CD4-positive, alpha-beta T cell treated with Interleukin-1 beta for 1 hour (primary cell): ENCODE results near the gene ZBTB32.

Experiments used
- DNase-seq, 2 donors: peaks; one replicate each; pipeline ENCODE4 v3.0.0-alpha.2; 2020 to 2022

The ZBTB32 gene

DNA sequence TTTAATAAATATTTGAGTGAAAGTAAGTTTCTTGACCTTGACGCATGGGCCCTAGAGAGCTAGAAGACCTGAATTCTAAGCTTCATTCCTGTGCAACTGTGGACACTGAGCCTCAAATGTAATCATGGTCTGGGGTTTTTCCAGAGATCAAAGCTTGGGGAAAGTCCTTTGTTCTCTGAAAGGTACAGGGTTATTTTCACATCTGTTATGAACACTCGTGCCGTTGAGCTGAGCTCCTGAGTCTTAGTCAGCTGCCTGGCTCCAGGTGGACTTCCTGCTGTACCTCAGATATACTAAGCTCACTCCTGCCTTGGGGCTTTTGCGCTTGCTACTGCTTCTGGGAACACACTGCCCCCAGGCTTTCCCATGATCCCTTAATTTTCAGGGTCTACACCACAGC is 7.5 kb upstream of the ZBTB32 start:
- DNase-seq, result no peak

DNA sequence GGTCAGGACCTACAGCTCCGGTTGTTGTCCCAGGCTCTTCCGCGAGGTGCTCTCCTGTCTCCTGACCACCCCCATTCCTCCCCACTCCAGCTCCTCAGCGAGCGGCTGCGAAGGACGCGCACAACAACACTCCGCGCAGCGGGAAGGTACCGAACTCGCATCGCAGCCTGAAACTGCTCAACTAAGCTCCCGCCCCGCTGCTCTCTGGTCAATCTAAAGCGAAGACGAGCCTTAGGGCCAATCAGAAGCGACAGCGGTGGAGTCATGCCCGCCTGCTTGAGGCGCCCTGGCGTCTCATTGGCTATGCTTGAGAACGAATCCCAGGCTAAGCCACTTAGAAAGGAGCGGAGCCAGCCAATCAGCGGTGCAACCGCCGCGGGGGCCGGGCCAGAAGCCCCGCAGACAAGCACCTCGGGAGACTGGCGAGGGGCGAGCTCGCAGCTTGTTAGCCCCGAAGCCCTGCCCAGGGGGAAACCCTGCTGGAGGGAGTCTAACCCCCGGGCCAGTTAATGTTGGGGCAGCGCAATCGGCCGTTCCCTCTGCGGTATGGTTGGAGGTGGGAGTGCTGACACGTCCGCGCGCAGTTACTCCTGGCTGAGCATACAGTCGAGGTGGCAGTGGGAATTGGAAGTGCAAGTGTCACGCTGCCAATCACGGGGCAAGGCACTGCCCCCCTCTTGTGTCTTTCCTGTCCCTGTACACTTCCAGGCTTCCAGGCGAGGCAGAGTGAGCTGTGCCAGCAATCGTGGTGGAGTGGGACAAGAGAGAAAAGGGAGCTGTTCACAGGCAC is 1.9 kb upstream of the ZBTB32 start:
- DNase-seq, result peak; percentile 96

DNA sequence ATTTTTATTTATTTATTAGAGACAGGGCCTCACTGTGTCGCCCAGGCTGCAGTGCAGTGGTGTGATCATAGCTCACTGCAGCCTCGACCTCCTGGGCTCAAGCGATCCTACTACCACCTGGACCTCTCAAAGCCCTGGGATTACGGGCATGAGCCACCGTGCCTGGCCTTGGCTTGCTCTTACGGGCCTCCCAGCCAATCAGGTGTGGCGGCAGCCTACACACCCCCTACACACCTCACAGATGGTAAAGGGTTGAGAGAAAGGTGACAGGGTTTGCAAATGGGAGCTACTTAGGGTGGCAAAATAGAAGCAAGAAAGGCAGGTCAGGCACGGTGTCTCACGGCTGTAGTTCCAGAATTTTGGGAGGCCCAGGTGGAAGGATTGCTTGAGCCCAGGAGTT is 1.0 kb upstream of the ZBTB32 start:
- DNase-seq, result no peak

DNA sequence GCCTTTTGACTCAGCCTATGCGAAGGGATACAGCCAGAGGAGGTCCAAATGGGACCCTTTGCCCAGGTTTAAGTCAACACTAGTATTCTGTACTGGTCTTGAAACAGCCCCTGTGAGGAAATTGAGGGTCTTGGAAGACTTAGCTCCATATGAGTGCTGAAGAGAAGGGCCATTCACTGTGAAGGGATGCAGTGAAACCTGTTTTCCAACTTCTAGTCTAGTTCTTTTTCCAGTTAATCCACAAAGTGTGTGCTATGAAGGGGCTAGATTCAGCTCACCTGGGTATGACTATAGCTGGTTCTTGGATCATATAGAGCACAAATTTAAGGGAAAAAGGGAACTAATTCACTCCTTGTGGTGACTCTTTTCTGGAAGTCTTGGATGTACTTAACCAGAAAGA is 4.0 kb downstream of the ZBTB32 start:
- no peak for DNase-seq

DNA sequence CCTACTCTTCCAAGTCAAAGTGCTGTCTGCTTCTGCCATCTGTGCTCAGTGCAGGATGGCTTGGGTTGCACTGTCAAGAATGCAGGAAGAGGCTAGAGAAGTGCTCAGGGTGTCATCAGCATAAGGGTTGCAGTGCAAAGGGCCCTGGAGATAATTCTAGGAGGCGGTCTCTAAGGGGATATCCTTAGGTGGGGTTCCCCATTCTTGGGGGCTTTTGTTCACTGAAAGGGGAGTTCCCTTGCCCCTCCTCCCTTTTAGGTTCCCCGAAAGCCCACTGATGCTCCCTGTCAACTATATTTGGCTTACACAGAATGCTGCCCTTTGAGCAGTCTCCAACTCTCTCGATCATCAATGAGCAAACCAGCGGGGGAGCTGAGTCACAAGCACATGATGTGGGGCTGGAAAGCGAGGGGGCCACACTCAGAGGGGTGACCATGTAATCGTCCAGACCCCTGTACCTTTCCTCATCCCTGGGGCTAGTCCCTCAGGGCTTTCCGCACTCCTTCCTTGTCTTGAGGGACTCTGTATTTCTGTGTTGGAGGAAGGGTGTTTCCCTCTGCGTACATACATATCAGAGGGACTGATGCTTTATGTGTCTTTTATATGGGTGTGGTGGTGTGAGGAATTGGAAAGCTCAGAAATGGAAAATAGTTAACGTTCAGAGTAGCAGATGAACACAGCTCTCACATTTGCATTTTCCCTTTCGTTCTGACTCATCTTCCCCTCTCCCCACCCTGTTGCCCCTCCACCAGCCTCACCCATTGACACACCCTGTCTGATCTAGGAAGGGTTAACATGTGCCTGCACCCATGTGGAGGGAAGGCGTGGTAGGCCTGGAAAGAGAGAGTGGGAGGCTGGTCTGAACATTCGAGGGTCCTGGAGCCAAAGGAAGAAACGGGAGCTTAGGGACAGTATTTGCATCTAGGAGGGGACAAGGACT is 6.7 kb downstream of the ZBTB32 start:
- DNase-seq, result peak in 1 of 2 donors; percentile 33

DNA sequence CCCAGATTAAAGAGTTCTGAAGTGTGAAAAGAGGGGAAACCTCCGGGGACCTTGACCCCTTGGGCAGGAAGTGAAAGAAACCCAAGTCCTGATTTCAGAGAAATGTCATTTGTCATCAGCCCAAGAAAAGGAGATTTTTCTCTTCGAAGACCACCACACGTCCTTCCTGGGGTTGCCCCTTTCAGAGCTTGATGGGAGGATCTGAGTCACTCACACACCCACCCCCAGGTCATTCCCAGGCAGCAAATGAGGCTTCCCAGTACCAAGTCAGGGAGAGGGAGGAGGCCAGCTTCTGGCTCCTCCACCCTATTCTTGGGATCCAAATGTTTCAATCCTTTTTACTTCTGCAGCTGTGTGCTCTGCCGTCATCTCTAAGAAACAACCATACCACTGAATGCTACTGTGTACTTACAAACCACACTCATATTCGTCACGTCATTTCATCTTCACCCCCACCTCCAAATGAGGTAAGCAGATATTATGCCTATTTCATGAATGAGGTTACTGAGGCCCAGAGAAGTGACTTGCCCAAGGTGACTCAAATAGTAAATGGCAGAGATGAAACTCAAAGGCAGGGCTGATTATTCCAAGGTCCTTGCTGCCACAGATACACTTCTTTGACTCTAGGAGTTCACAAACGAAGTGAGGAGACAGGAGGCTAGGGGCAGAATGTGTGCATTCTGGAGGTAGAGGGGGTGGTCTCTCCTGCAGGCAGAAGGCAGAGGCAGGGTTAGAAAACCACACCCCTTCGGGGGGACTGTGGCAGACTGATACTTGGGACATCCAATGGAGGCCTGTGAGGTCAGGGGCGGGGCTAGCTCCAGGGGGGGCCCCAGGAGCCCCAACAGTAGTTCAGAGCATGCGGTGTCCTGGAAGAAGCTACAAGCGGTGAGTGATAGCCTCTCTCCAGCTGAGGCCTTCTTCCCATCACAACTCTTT is 8.5 kb downstream of the ZBTB32 start:
- peak; percentile 43 to 50 for DNase-seq

DNA sequence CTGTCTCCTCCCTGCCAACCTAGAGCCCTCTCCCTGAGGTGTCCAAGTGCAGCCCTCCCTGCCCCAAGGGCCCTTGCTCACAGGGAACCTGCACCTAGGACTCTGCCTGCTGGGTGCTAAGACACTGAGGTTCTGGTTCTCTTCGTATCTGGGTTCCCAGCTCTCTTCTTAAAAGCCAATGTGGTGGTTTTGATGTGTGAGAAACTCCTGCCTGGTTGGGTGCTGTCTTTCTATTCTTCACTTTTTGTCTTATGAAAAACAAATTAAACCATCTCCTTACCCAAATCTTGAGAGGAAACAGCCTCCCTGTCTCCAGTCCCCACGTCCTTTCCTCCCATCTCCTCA is 9.1 kb downstream of the ZBTB32 start:
- no peak for DNase-seq

DNA sequence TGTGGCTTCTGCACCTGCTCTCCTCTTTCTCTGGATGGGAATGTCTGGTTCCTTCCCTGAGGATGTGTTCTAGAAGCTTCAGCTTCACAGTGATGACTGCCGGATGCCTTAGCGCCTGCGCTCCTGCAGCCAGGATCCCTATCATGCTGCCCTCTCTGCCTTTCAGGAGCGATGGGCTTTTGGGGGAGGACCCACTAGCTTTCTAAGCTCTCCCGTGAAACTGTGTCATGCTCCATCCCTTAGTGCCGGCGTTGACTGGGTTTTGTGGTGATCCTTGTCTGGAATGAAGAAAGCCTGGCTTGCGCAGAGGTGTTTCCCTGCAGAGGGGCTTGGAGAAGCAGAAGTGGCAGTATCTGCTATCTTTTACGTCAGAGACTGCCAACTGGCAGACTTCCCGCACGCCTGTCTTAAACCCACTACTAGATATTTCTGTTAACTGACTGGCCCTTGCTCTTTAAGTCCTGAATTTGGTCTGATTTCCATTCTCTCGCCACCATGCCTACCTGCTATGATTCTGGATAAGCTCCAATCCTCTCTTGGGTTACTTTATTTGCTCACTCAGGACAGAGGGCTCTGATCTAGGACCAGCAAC is 9.6 kb downstream of the ZBTB32 start:
- no peak for DNase-seq

DNA sequence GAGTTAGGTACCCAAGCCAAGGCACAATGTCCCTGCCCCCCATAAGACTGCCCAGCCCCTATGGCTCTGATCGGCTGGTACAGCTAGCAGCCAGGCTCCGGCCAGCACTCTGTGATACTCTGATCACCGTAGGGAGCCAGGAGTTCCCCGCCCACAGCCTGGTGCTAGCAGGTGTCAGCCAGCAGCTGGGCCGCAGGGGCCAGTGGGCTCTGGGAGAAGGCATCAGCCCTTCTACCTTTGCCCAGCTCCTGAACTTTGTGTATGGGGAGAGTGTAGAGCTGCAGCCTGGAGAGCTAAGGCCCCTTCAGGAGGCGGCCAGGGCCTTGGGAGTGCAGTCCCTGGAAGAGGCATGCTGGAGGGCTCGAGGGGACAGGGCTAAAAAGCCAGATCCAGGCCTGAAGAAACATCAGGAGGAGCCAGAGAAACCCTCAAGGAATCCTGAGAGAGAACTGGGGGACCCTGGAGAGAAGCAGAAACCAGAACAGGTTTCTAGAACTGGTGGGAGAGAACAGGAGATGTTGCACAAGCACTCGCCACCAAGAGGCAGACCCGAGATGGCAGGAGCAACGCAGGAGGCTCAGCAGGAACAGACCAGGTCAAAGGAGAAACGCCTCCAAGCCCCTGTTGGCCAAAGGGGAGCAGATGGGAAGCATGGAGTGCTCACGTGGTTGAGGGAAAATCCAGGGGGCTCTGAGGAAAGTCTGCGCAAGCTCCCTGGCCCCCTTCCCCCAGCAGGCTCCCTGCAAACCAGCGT is 10.4 kb downstream of the ZBTB32 start:
- no peak for DNase-seq

DNA sequence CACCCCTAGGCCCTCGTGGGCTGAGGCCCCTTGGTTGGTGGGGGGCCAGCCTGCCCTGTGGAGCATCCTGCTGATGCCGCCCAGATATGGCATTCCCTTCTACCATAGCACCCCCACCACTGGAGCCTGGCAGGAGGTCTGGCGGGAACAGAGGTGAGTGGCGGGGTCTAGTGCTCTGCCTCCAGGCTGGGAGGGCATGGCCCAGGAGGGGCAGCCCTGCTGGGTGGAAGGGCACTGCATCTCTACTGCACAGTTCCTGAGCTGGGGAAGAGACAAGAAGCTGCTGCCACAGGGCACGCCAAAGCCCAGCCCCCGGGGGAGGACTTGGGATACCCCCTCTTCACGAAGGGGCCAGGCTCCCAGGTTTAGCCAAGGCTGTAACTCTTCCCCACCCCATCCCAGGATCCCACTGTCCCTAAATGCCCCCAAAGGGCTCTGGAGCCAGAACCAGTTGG is 11.0 kb downstream of the ZBTB32 start:
- no peak for DNase-seq

DNA sequence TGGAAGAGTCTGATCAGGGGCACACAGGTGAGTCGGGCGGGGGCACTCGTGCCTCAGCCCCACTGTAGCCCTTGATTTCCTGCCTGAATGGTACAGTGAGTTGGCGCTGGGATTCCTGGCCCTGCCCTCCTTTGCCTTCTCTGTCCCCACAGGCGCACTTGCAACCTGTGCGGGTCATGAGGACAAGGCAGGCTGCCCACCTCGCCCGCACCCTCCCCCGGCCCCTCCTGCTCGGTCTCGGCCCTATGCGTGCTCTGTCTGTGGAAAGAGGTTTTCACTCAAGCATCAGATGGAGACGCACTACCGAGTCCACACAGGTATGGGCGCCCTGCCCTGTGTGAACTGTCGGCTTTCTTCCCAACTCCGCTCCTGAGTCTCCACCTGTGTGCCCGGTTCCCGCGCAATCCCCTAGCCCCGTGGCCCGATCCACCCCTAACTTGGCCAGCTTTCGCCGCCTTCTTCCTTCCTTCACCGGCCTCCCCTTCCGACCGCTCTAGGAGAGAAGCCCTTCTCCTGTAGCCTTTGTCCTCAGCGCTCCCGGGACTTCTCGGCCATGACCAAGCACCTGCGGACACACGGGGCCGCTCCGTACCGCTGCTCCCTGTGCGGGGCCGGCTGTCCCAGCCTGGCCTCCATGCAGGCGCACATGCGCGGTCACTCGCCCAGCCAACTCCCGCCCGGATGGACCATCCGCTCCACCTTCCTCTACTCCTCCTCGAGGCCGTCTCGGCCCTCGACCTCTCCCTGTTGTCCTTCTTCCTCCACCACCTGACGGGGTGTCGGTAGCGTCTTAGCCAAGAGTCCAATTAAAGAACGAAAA is 11.8 kb downstream of the ZBTB32 start:
- DNase-seq, result no peak

DNA sequence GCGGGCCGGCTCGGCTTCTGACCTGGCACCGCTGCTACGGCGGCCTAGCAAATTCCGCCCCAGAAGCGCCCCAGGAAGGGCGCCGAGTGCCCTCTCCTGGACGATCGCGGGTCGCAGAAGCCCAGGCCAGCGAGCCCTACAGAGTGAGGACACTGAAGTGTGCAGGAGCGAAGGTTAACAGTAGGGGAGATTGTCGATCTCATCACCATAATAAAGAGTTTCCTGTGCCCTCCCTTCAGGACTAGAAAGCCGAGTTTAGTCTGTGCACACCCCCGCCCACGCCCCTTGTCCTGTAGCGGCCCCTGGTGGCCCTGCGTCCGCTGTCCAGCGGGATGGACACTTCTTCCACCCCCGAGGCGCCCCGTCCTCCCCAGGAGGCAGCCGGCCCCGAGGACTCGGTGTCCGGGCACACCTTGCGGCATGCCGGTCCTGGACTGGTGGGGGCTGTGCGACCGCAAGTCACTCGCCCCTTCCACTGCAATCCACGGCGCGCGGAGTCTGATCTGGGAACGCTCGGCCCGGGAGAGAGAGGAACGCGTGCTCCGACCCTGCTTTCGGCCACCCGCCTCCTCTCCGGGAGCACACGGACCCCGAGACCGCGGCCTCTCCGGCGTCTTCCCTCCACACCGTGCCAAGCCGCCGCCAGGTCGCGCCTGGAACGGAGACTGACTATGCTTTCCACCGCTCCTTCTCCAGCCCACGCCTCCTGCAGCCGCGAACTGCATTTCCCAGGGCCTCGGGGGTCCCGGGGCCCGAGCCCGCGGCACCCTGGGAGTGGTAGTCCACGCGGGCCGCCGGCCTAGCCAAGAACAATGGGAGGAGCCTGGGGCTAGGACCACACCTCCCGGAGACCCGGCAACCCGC is 12.7 kb downstream of the ZBTB32 start:
- DNase-seq, result peak; percentile 98

DNA sequence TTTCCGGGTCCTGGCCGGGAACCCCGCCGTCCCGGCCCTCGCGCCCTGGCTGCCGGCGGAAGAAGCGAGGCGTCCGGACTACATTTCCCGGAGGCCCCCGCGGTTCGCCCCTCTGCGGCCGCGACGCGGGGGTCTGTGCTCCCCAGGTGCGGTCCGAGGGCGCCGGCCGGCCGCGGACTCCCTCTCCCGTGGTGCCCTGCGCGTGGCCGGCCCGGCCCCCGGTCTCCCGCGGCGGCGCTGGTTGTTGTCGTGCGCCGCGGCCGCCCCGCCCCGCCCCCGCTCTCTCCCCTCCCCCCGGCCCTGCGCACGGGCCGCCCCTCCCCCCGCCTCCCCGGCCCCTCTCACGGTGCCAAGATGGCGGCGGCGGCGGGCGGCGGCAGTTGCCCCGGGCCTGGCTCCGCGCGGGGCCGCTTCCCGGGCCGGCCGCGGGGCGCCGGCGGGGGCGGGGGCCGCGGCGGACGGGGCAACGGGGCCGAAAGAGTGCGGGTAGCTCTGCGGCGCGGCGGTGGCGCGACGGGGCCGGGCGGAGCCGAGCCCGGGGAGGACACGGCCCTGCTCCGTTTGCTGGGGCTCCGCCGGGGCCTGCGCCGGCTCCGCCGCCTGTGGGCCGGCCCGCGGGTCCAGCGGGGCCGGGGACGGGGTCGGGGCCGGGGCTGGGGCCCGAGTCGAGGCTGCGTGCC is 13.4 kb downstream of the ZBTB32 start, which contains the start of gene KMT2B:
Gene KMT2B, plus strand, starts transcription at position 339 of the 680 bp plus-strand sequence. Its CDS starts 16 bp downstream, at position 355.
- no peak for DNase-seq

DNA sequence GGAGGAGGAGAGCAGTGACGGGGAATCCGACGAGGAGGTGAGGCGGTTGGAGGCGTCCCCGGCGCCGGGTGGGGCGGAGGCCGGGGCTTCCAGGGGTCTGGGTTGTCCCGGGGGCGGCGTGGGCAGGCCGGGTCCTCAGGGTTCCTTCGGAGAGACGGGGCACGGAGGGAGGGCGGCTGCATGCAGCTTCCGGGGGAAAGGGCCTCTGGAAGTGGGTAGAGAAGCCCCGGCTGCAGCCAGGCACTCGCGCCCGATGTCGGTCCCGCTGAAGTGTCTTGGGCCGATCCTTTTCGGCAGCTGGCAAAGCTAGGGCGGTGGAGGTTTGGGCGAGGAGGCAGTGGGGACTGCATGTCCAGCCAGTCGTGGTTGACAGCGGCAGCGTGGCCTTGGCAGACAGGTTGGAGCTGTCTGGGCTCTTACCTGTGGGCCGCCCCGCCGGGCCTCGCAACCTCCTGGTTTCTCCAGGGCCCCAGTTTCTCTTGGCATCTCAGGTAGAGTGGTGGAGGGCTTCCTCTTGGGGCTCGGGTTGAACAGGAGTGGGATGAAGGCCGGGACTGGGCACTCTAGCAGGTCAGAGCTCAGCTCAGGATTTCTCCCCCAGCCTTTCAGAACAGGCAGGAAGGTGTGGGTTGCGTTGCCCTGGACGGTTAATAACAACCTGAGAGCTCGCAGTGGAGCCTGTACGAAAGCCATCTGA is 14.1 kb downstream of the ZBTB32 start:
- DNase-seq, result peak; percentile 28 to 38

DNA sequence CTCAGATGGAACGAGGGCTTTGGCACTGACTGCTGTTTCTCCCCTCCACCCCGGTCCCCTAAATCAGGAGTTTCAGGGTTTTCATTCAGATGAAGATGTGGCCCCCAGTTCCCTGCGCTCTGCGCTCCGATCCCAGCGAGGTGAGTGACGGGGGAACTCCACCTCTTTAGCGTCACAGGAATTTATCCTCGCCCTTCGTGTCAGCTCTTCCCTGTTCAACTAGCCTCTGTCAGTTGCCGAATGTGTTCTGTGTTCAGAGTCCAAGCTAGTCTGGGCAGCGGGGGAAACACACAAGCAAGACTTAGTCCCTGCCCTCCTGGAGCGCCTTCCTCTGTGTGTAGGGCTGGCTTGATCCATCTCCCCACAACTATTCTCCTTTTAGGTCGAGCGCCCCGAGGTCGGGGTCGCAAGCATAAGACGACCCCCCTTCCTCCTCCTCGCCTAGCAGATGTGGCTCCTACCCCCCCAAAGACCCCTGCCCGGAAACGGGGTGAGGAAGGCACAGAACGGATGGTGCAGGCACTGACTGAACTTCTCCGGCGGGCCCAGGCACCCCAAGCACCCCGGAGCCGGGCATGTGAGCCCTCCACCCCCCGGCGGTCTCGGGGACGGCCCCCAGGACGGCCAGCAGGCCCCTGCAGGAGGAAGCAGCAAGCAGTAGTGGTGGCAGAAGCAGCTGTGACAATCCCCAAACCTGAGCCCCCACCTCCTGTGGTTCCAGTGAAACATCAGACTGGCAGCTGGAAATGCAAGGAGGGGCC is 15.2 kb downstream of the ZBTB32 start:
- no peak for DNase-seq

DNA sequence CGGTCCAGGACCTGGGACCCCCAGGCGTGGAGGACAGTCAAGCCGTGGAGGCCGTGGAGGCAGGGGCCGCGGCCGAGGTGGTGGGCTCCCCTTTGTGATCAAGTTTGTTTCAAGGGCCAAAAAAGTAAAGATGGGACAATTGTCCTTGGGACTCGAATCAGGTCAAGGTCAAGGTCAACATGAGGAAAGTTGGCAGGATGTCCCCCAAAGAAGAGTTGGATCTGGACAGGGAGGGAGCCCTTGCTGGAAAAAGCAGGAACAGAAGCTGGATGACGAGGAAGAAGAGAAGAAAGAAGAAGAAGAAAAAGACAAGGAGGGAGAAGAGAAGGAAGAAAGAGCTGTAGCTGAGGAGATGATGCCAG is 15.8 kb downstream of the ZBTB32 start:
- no peak for DNase-seq

DNA sequence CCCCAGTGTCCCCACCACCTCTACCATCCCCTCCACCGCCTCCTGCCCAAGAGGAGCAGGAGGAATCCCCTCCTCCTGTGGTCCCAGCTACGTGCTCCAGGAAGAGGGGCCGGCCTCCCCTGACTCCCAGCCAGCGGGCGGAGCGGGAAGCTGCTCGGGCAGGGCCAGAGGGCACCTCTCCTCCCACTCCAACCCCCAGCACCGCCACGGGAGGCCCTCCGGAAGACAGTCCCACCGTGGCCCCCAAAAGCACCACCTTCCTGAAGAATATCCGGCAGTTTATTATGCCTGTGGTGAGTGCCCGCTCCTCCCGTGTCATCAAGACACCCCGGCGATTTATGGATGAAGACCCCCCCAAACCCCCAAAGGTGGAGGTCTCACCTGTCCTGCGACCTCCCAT is 16.3 kb downstream of the ZBTB32 start:
- no peak for DNase-seq

DNA sequence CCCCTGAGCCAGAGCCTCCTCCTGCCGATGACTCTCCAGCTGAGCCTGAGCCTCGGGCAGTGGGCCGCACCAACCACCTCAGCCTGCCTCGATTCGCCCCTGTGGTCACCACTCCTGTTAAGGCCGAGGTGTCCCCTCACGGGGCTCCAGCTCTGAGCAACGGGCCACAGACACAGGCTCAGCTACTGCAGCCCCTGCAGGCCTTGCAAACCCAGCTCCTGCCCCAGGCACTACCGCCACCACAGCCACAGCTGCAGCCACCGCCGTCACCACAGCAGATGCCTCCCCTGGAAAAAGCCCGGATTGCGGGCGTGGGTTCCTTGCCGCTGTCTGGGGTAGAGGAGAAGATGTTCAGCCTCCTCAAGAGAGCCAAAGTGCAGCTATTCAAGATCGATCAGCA is 17.0 kb downstream of the ZBTB32 start:
- no peak for DNase-seq
